ENCODE measurements around the gene TPCN2. TPM values are rescaled to one million over a fixed set of nuclear protein-coding genes. Genes with fewer than 3 reads are reported as not detected.

TPCN2 gene
- total RNA-seq, 2 donors from 2014 or later = 14.5 to 21.1 TPM

DNA sequence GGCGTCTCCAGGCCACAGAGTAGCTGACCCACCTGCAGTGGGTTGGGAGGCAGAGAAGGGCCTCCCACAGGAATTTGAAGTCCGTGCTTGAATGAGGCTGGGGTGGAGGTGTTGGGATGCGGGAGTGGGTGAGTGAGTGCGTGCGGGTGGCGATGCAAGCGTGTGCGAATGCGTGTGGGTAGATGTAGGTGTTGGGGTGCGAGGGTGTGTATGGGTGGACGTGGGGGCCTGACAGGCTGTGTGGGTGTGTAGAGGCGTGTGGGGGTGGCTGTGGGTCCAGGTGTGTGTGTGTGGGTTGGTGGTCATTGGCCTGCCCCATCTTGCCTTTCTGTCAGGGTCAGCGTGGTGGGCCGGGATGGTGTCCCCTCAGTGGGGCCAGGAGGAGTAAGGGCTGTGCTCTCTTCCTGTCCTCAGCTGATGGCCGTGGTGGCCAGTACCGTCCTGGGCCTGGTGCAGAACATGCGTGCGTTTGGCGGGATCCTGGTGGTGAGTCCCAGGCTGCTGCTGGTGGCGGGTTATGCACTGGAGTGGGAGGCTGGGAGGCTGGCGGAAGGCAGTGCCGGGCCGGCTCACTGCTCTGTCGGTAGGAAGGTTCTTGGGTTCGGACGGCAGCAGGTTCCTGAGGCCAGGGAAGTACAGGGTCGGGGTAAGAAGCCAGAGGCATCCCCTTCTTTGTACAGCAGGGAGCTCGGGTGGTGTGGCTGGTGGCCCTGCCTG, 35.0 kb downstream of the TPCN2 start:
- Histone ChIP-seq H3K9ac (ENCODE audit: low read depth in 2 of 2, low read length in 2 of 2) (no peak overlapping the region), H3K36me3 (no peaks in the 10 kb centered on the region), H3K27me3 (no peaks in the 10 kb centered on the region), H3K27ac (no peak overlapping the region), H3K4me1 (no peaks in the 10 kb centered on the region), H3K9me3 (no peaks in the 10 kb centered on the region), H3K4me3 (no peak overlapping the region)
- no peak for DNase-seq
- TF ChIP-seq, protein P1, sequence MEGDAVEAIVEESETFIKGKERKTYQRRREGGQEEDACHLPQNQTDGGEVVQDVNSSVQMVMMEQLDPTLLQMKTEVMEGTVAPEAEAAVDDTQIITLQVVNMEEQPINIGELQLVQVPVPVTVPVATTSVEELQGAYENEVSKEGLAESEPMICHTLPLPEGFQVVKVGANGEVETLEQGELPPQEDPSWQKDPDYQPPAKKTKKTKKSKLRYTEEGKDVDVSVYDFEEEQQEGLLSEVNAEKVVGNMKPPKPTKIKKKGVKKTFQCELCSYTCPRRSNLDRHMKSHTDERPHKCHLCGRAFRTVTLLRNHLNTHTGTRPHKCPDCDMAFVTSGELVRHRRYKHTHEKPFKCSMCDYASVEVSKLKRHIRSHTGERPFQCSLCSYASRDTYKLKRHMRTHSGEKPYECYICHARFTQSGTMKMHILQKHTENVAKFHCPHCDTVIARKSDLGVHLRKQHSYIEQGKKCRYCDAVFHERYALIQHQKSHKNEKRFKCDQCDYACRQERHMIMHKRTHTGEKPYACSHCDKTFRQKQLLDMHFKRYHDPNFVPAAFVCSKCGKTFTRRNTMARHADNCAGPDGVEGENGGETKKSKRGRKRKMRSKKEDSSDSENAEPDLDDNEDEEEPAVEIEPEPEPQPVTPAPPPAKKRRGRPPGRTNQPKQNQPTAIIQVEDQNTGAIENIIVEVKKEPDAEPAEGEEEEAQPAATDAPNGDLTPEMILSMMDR (IDR thresholded peaks at IDR 0.05) = no peak
- intact Hi-C loops (cut with DNase I) = no loop called here

DNA sequence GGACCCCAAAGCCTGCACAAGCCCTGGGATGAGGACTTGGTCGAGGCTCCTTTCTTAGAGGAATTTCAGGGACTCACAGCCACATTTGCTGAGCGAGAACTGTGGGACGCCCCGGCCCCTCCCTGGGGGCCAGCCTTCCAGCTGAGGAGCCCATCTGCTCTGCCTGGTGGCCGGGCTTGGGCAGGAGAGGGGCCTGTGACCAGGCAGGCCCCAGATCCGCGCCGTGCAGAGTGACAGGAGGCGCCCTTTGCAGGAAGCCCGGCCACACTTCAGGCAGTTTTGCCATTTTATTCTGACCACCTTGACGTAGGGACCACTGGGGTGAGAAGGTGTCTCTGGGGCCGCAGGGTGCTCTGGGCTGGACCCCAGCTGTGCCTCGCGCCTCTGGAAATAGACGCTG, 35.6 kb downstream of the TPCN2 start:
- TF ChIP-seq, protein P1 (IDR thresholded peaks at IDR 0.05) = no peak
- DNase-seq = no peak
- no peaks in the 10 kb centered on the region for H3K36me3 ChIP-seq
- no peak overlapping the region for H3K4me3 ChIP-seq
- H3K9me3 ChIP-seq = no peaks in the 10 kb centered on the region
- H3K27me3 ChIP-seq = no peaks in the 10 kb centered on the region
- intact Hi-C loops (cut with DNase I) = no loop called here
- H3K27ac ChIP-seq = no peak overlapping the region
- H3K9ac ChIP-seq (ENCODE audit: low read depth in 2 of 2, low read length in 2 of 2) = no peak overlapping the region
- no peaks in the 10 kb centered on the region for H3K4me1 ChIP-seq

DNA sequence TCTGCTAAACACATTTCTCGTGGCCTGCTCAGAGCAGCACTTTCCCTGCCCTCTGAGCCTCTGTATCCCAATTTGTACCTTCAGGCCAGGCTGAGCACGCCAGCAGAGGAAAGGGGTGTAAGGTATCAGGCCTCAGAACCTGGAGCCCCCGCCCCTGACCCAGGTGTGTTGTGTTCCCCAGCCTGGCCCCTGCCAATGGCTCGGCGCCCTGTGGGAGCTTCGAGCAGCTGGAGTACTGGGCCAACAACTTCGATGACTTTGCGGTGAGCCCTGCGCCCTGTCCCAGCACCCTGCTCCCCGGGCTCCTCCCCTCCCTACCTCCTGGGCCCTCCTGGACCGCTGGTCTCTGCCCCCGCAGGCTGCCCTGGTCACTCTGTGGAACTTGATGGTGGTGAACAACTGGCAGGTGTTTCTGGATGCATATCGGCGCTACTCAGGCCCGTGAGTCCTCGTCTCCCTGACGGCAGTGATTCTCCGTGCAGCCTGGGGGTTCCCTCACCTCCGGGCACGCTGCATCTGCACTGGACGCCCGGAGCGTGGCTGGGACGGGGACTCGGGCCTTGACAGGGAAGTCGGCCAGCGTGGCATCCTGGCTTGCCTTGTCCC, 36.9 kb downstream of the TPCN2 start:
- DNase-seq = no peak

DNA sequence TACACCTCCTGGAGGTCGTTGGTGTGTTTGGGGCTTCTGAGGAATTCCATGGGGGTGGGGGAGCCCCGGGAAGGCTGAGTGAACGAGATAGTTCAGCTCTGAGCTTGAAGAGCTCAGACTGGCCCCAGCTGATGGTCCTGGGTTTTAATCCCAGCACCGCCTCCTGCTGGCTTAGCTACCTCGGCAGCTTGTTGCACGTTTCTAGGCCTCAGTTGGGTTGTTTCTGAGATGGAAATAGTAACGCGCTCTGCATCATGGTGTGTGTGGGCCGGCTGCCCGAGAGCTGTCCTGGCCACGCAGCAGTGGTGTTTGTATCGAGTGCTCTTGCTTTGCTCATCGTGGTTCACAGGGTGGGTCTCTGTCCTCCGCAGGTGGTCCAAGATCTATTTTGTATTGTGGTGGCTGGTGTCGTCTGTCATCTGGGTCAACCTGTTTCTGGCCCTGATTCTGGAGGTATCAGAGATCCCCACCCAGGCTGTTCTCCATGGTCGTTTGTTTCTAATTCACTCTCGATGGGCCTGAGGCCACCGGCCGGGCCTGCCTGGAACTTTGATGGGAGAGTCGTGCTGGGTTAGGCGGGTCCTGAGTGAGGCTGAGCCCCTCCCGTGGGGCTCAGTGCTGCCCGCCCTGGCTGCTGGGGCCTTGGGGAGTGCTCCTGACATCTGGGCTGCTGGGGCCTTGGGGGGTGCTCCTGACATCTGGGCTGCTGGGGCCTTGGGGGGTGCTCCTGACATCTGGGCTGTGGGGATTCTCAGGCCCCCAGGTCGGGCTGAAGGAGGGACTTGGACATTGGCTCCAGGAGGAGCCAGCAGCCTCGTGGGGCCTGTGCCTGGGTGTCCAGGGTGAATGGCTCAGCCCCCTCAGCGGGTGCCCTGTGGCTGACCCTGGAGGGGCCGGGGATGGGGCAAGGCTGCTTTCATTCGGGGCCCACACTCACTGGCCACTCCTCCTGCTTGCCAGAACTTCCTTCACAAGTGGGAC, 37.7 kb downstream of the TPCN2 start:
- Histone ChIP-seq H3K27me3 (no peaks in the 10 kb centered on the region), H3K4me1 (no peaks in the 10 kb centered on the region), H3K36me3 (no peaks in the 10 kb centered on the region), H3K9ac (ENCODE audit: low read depth in 2 of 2, low read length in 2 of 2) (no peak overlapping the region), H3K4me3 (no peak overlapping the region), H3K9me3 (no peaks in the 10 kb centered on the region), H3K27ac (no peak overlapping the region)
- intact Hi-C loops (cut with DNase I) = no loop called here
- TF ChIP-seq, protein P1 (IDR thresholded peaks at IDR 0.05) = no peak
- no peak for DNase-seq

More for the DNA sequence above, 36.9 kb downstream of the TPCN2 start:
- Histone ChIP-seq H3K9me3 (no peaks in the 10 kb centered on the region), H3K36me3 (no peaks in the 10 kb centered on the region), H3K9ac (ENCODE audit: low read depth in 2 of 2, low read length in 2 of 2) (no peak overlapping the region), H3K27me3 (no peaks in the 10 kb centered on the region), H3K27ac (no peak overlapping the region), H3K4me1 (no peaks in the 10 kb centered on the region), H3K4me3 (no peak overlapping the region)
- TF ChIP-seq, protein P1 (IDR thresholded peaks at IDR 0.05) = no peak
- intact Hi-C loops (cut with DNase I) = no loop called here

DNA sequence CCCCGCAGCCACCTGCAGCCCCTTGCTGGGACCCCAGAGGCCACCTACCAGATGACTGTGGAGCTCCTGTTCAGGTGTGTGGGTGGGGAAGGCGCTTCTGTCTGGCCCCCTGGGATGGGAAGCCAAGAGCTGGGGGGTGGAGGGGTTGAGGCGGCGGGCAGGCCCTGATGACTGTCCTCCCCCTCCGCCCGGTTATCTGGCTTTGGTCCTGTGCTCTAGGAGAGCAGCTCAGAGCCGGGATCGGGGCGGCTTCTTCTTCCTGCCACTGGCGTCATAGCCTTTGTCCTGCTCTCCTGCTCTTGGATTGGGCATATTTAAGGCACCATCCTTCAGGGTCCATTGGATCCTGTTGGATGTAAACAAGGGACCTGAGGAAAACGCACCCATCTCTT, 38.4 kb downstream of the TPCN2 start:
- no peak overlapping the region for H3K9ac ChIP-seq (ENCODE audit: low read depth in 2 of 2, low read length in 2 of 2)
- intact Hi-C loops (cut with DNase I) = no loop called here
- no peak overlapping the region for H3K4me3 ChIP-seq
- DNase-seq = no peak
- TF ChIP-seq, protein P1 (IDR thresholded peaks at IDR 0.05) = no peak
- no peak overlapping the region for H3K27ac ChIP-seq
- H3K27me3 ChIP-seq = no peaks in the 10 kb centered on the region
- no peaks in the 10 kb centered on the region for H3K36me3 ChIP-seq
- H3K4me1 ChIP-seq = no peaks in the 10 kb centered on the region
- H3K9me3 ChIP-seq = no peaks in the 10 kb centered on the region

Data from colonic mucosa (tissue), 4 donors.